DMS79 (cell line): ENCODE results near the gene MYO1D.
"Not testable (repeated sequence)": the region's sequence is repeated elsewhere in the genome, so short reads cannot be mapped to it uniquely, and the experiment has no call there.

ENCODE experiments used
- DNase-seq: peaks from one replicate; lab custom pipeline; 2025; lab: John Stamatoyannopoulos, UW

The MYO1D gene

DNA sequence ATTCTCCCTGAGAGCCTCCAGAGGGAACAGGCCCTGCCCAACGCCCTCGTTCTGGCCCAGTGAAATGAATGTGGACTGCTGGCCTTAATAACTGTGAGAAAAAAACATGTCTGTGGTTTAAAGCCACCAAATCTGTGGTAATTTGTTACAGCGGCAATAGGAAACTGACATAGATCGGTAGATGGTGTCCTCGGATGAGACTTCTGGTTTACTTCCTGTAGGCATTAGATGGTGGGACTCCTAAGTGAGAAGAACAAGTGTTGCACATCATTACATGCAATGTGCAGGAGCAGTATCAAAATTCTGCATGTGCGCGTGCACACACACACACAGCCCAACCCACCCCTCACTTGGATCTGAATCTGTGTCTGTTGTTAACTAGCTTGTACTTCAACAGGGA, 348.1 kb downstream of the MYO1D start:
- DNase-seq = no peak

DNA sequence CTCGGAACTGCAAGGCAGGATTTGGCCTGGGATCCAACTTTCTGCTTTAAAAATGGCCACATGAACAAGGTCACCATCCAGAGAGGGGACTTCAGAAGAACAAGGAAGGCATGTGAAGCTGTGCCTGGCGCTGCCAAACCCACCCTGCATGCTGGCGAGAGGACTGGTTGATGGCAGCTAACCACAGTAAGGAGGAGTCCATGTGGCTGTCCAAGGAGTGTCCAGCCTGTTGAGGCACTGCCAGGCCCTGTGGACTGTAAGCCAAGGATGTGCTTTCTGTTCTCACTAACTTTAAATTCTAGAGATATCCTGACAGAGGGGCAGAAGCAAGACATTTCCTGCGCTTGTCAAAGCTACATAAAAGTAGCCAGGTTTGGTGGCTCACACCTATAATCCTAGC, 349.8 kb downstream of the MYO1D start:
- no peak for DNase-seq

DNA sequence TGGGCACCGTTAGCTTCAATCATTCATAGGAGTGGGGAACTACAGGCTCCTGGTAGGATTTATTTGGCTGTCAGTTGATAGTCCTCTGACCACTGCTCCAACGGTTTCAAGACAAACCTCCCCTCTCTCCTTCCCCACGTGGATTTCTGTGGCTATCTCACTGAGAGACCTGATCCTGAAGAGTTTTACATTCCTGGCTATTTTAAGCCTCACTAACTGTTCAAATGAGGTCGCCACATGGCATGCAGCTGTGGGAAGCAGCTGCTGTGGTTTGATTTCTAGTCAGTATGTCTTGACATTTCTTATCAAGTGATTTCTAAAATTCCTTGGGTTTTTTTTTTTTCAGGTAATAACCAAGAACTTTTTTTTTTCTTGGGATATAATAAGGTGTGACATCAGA, 351.8 kb downstream of the MYO1D start:
- no peak for DNase-seq

DNA sequence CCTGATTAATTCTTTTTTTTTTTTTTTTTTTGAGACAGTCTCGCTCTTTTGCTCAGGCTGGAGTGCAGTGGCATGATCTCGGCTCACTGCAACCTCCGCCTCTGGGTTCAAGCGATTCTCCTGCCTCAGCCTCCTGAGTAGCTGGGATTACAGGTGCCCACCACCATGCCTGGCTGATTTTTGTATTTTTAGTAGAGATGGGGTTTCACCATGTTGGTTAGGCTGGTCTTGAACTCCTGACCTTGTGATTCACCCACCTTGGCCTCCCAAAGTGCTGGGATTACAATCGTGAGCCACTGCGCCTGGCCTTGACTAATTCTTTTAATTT, 352.4 kb downstream of the MYO1D start:
- DNase-seq = not testable (repeated sequence)

DNA sequence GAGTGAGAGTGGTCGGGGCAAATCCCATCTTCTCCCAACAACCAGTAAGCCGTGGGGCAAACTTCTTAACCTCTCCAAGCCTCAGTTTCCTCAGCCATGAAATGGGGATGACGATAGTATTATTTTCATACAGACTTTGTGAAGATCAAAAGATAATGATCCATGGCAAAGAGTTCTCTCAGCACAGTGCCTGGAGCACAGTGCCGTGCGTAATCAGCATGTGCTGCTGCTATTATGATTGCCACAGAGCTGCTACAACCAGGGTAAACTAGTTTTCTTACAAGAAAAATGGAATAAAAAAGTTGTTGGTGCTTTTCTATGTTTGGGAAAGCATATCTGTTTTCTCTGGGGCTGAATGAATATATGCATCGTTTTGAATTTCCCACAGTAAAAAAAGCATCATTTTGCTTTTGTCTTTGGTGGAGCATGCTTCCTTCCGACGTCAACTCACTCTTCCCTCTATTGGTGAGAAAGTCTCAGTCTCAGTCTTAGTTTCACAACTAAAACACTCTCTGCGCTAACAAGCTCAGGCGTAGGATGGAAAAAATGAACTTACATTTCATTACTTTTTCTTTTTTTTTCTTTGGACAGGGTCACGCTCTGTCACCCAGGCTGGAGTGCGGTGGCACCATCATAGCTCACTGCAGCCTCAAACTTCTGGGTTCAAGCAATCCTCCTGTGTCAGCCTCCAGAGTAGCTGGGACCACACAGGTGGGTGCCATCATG, 352.9 kb downstream of the MYO1D start:
- DNase-seq = no peak

DNA sequence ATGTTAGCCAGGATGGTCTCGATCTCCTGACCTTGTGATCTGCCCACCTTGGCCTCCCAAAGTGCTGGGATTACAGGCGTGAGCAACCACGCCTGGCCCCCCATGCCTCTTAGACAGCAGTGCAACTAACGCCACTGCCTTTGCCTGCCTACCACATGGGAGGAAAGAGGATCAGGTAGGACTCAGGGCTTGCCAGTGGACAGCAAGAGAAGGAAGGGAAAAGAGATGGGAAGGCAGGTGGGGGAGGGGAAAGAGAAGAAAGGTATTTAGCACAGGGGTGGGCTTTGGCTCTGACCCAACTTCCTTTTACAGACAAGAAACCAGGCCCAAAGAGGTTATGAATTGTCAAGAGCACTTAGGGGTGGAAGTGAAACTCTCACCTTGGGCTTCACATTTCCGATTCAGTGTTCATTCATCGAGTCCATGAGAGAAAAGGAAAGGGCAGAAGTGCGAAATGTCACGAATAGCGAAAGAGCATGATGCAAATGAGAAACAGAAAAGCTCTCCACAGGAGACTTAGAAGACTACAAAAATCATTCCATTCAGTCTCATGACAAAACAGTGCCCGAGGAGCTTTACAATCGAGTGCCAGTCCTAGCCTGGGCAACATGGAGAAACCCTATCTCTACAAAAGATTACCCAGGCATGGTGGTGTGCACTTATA, 353.8 kb downstream of the MYO1D start:
- DNase-seq = no peak

DNA sequence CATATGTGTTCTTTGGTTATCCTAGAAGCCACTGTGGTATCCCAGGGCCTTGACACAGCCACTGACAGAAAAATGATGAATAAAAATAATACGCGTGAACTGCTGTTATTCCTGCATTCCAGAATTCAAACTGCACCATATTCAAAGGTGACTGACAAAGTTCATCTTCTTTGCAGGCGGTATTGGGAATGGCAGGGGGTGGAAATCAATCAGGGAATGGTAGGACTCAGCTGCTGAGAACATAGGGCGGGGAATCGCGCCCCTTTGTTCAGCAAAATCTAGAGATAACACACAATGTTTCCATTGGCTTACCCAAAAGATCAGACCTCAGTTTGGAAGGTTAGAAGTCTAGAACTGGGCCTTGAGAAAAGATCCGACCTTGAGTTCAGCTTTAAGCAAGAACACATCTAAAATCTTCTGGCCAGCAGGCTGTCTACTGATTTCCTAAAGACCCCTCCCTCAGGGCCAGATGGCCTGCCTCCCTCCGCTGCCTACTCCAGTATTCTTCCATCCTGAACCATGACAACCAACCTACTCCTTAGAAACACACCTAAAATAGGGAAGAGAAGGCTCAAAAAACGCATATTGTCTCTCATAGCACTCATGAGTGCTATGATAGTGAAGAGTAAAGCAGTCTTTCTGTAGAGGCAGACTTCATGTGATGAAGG, 356.1 kb downstream of the MYO1D start:
- no peak for DNase-seq

DNA sequence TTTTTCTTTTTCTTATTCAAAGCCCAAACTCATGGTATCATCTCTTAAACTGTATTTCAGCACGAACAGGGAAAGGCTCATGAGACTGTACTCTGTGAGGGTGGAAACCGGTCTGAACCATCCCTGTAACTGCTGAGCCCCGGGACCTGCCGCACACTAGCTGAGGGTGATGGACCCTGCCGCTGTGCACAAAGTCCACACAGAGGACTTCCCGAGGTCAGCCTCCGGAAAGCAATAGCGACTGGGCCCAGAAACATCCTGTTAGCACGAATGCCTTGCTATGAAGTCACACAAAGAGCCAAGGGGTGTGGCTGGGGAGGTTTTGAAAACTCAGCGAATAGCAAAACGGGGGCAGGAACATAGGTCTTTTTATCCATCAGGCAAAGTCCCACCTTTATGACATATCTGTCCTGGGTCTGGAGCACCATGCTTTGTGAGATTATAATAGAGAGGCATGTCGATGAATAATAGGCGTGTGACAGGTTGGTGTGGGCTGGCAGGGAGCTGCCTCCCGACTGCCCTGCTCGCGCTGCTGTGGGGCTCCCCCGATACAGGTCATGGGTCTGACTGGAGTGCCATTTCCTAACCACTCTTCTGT, 356.7 kb downstream of the MYO1D start:
- DNase-seq = no peak

DNA sequence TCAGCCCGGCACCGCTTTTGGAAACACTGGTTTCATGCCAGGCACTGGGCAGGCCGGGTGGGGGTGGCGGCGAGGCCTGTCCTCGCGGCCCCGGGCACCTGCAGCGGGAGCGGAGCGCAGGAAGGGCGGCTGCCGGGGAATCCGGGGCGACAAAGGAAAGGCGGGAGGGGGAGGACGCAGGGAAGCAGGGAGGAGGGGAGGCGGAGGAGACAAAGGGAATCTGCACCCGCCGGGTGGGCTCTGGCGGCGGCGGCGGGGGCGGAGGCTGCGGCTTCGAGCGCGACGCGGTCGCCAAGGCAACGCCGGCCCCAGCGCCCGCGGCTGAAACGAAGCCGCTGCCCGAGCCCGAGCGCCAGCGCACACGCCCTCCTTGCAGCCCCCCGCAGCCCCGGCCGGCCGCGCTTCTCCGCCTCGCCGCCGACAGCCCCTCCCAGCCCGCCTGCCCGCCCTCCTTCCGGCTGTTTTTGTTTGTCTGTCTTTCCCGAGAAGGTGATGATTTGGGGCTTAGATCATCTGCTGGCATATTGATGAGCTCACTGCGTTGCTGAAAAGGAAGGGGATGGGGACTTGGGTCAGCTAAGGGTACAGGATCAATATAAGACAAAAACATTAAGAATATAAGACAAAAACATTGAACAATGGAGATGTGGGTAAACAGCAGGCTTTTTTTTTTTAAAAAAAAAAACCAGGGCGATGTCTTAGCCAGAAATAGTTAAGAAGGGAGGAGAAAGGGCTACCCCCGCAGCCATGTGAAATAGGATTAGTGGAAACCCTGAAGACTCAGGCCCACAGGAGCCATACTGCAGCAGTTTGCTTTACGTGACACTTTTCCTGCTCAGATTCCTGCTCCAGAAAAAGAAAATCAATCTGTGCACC, 357.5 kb downstream of the MYO1D start:
- DNase-seq = peak; percentile 82

DNA sequence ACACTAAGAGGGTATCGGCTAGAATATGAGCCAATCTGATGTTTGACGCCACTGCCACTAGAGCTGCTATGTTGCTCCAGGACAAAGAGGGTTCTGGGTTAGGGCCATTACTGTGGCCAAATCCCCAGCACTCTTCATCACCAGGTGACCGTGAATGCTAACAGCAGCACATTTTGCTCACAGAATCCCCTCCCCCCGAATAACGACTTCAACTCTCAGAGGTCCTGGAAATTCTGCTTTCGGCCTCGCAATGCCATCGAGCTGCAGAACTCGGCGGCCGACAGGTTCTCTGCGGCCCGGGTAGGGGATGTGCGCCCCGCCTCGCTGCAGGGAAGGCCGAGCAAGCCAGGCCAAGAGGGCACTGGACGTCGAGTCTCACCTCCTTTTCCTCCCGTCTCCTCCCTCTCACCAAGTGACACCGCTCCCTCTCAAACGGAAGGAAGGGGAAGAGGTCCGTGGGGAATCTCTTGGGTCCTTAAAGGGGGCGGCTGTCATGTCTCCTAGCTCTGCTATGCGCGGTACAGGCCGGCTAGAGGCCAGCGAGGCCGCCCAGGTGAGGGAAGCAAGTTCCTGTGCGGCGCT, 358.2 kb downstream of the MYO1D start:
- peak; percentile 14 for DNase-seq

DNA sequence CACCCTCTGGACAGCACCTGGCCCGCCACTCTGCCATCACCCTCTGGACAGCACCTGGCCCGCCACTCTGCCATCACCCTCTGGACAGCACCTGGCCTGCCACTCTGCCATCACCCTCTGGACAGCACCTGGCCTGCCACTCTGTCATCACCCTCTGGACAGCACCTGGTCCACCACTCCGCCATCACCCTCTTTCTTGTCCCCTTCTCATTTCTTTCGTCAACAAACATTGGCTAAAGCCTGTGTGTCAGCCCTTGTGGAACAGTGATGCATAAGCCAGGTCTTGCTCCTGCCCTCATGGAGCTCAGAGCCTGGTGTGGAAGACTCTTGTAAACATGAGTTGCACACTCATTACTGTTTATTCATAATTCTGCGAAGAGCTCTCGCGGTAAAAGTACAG, 358.9 kb downstream of the MYO1D start:
- no peak for DNase-seq

DNA sequence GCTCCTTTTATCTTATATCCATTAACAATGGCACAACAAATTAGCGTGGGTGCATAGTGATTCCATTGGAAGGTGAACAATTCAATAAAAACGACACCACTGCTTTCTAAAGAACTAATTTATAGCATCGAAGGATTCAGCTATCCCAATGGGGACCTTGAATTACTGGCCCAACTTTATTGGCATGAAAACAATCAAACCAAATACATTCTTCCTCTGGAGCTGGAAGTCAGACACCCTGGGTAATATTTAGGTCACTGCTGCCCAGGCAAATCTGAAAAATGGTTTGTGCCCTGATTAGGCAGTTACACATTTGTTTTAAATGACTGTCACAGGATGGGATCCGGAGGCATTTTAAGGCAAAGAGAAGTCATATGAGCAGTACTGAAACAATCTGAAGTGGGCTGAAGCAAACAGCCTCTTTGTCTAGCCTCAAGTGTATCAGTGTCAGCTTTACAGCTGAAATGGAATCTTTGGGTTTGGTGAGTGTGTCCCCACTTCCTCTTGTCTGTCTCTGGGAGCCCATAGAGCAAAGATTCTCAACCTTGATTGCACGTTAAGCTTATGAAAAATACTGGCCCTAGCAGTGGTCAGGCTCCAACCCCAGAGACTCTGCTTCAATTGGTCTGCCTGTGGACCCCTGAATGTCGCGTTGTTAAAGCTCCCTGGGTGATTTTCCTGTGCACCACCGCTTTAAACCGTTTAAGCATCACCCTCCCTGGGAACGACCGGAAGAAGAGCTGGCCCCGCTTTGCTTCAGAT, 359.8 kb downstream of the MYO1D start:
- DNase-seq = peak; percentile 19

DNA sequence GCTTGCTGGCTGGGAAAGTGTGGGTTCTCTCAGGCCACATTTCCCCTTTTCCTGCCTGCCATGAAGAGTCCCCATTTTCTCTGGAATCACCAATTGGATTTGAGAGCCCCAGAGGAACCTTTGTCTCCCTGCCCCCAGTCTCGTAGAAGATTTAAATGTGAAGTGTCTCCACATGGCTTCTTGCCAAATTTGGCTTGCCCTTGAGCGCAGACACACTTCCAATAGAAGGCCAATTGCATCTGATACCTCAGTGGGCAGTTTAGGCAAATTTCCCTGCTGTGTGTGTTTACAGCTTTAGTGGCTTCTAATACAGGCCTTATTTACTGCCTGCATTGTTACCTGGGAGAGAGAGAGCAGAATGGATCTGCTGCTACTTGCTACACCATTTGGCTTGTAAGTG, 360.5 kb downstream of the MYO1D start:
- peak; percentile 81 for DNase-seq

DNA sequence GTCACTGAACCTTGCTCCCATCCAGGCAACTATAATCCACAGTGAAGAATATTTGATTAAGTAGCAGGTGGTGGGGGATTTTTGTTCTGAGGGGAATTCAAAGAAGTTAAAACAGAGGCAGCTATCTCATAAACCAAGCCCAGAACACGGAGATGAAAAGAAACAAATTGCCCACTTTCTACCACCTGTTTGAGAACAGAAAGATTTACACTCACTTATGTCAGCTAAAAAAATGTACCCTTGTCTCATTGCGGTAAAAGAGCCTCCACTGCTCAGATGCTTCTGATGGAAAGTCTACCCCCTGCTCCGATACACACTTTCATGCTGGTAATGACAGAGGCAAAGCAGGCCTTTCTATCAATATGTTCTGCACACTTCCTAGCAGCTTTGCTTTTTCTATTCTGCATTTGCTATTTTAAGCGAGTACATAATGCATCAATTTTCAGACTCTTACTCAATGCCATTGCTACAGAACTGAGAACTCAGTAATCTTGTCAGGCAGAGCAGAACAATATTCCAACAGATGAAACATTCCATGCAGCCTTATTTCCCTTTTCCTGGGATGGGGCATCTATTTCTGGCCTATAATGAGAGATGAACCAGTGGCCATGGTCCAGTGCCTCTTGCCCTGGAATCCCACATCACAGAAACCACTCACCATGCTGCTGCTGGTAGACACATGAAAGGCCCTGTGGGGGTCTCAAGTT, 361.1 kb downstream of the MYO1D start:
- no peak for DNase-seq

DNA sequence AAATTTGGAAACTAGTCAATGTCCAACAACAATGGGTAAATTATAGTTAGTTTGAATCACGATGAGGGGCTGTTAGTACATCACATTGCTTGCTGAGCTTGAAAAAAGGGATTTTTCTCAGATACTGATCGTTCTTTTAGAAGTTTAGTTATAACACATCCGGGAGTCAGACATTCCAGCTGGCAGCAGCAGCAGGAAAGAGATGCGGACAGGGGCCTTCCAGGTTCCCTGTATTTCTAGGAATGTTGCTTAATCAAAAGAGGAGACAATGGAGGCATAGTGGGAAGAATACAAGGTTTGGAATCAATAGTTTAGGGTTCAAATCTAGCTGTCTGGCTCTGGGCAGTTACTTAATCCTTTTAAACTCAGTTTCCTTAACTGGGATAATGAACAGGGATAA, 362.3 kb downstream of the MYO1D start:
- DNase-seq = no peak

DNA sequence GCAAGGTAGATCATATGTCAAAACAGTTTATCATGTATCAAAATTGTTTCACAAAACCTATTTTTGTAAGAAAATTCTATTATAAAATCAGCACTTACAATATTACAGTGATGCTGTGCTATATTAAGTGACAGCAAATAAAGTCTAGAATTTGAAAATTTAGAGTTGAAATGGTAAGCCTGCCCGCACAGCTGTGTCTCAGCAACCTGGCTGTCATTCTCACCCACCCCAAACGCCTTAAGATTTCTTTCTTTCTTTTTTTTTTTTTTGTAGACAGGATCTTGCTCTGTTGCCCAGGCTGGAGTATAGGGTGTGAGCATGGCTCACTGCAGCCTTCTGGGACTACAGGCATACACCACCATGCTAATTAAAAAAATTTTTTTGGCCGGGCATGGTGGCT, 363.3 kb downstream of the MYO1D start:
- no peak for DNase-seq

DNA sequence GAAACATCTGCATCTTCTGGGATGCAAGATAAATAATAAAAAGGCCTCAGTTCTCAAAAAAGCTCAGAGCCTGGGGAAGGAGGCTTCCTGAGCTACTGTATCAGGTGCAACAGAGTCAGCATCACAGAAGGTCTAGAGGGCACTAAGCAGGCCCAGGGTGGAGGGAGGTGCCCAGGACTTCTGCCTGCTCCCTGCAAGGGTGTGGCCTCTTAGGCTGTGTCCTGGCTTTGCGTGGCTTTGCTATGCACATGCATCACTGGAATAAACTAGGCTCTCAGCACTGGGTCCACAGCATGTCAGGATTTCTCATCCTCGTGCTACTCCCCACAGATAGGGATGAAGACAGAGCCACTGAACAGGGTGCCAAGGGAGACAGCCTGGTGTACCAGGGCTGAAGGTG, 364.6 kb downstream of the MYO1D start:
- DNase-seq = no peak

DNA sequence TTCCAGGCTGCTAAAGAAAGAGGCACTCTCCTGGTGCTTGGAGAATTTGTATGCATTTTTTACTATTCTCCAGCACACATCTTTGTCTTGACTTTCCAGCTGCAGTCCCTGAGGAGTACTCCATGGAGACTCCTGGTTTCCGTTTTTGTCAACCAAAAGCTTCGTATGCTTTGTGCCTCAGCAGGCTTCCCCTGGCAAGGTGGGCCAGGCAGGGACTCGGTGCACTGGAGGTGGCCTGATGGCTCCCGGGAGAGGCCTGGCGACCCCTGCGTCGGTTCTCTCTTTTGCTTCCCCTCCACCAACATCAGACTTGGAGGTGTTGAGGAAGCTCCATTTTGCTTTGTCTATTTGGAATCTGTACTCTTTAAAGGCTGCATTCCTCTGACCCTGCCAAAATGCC, 366.5 kb downstream of the MYO1D start:
- no peak for DNase-seq

DNA sequence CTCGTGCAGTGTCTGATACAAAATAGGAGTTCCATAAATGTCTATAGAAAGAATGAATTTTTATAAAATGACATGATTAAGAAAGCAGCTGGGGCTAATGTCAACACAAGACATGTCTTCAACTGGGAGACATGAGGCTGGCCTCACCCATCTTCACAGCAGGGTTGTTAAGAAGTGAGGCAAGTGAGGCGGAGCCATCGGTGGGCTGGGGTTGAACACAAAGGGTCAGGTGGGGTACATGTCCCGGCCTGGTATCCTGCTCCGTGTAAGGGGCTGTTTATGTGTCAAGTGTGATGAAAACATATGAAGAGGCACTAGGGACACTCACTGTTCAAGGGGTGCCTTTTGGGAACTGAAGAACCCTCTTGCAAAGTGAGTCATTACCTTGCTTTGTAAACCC, 368.0 kb downstream of the MYO1D start:
- no peak for DNase-seq
